HCEC 1CT (cell line): Measurements from ENCODE around the gene FXYD6.
"Not testable (repeated sequence)": the region's sequence is repeated elsewhere in the genome, so short reads cannot be mapped to it uniquely, and the experiment has no call there.

Experiments used
- DNase-seq: peaks from one replicate; pipeline ENCODE4 v3.0.0-alpha.2; 2017

Gene FXYD6

GRCh38 chr11:117814766-117815261 is 61.6 kb downstream of the FXYD6 start:
- DNase-seq, result no peak

GRCh38 chr11:117814204-117814765 is 62.2 kb downstream of the FXYD6 start:
- no peak for DNase-seq

- DNase-seq, result not testable (repeated sequence)
Observed at GRCh38 chr11:117810056-117810451, 66.4 kb downstream of the FXYD6 start.

- DNase-seq, result no peak
Observed at GRCh38 chr11:117809236-117810055, 67.0 kb downstream of the FXYD6 start.

GRCh38 chr11:117808784-117809183 is 67.7 kb downstream of the FXYD6 start:
- DNase-seq, result no peak

GRCh38 chr11:117807482-117808327 is 68.8 kb downstream of the FXYD6 start:
- DNase-seq, result no peak

GRCh38 chr11:117806846-117807245 is 69.6 kb downstream of the FXYD6 start:
- DNase-seq, result no peak

GRCh38 chr11:117805045-117805444 is 71.4 kb downstream of the FXYD6 start:
- DNase-seq, result no peak

GRCh38 chr11:117803896-117804295 is 72.6 kb downstream of the FXYD6 start:
- DNase-seq, result no peak

- DNase-seq, result no peak
Observed at GRCh38 chr11:117799634-117800033, 76.8 kb downstream of the FXYD6 start.

GRCh38 chr11:117796872-117797529 is 79.5 kb downstream of the FXYD6 start, which contains the start of gene DSCAML1:
Gene DSCAML1, minus strand, starts transcription at chr11:117797216. Its CDS starts 137 bp downstream, at chr11:117797079.
- DNase-seq, result no peak

- no peak for DNase-seq
Observed at GRCh38 chr11:117796456-117796871, 80.0 kb downstream of the FXYD6 start.

GRCh38 chr11:117795638-117796455 is 80.6 kb downstream of the FXYD6 start:
- DNase-seq, result no peak

GRCh38 chr11:117794772-117795629 is 81.5 kb downstream of the FXYD6 start:
- DNase-seq, result no peak

GRCh38 chr11:117794135-117794534 is 82.3 kb downstream of the FXYD6 start:
- DNase-seq, result no peak

- DNase-seq, result no peak
Observed at GRCh38 chr11:117793583-117793982, 82.9 kb downstream of the FXYD6 start.

- no peak for DNase-seq
Observed at GRCh38 chr11:117792992-117793391, 83.5 kb downstream of the FXYD6 start.

GRCh38 chr11:117792241-117792640 is 84.2 kb downstream of the FXYD6 start:
- no peak for DNase-seq

GRCh38 chr11:117790279-117790678 is 86.2 kb downstream of the FXYD6 start:
- DNase-seq, result no peak

GRCh38 chr11:117789241-117789640 is 87.2 kb downstream of the FXYD6 start:
- no peak for DNase-seq
